ENCODE data around the gene NOTO. TPM values are rescaled to one million over a fixed set of nuclear protein-coding genes. Genes with fewer than 3 reads are reported as not detected.

The NOTO gene
- total RNA-seq, 1 experiment from 2014 or later, result not detected

GRCh38 chr2:73233932-73234832, 31.8 kb downstream of the NOTO start, which contains the start of gene CCT7:
Gene CCT7 (plus strand): TSS chr2:73234308. CDS start chr2:73234379, 71 bp downstream.
- DNase-seq (ENCODE audit: low read depth), result peak; percentile 93

GRCh38 chr2:73235315-73236028, 33.1 kb downstream of the NOTO start:
- DNase-seq (ENCODE audit: low read depth), result no peak

- no peak for DNase-seq (ENCODE audit: low read depth)
Observed at GRCh38 chr2:73237168-73237567, 34.8 kb downstream of the NOTO start.

- DNase-seq (ENCODE audit: low read depth), result no peak
Observed at GRCh38 chr2:73238149-73238548, 35.8 kb downstream of the NOTO start.

- DNase-seq (ENCODE audit: low read depth), result no peak
Observed at GRCh38 chr2:73238976-73239375, 36.6 kb downstream of the NOTO start.

- peak; percentile 35 for DNase-seq (ENCODE audit: low read depth)
Observed at GRCh38 chr2:73239776-73240175, 37.4 kb downstream of the NOTO start.

- peak; percentile 96 for DNase-seq (ENCODE audit: low read depth)
Observed at GRCh38 chr2:73243884-73244570, 41.7 kb downstream of the NOTO start.

- DNase-seq (ENCODE audit: low read depth), result no peak
Observed at GRCh38 chr2:73244580-73244979, 42.2 kb downstream of the NOTO start.

- DNase-seq (ENCODE audit: low read depth), result no peak
Observed at GRCh38 chr2:73246850-73247249, 44.5 kb downstream of the NOTO start.

GRCh38 chr2:73249636-73250035, 47.3 kb downstream of the NOTO start:
- no peak for DNase-seq (ENCODE audit: low read depth)

- DNase-seq (ENCODE audit: low read depth), result no peak
Observed at GRCh38 chr2:73250872-73251846, 48.8 kb downstream of the NOTO start.

GRCh38 chr2:73252238-73253027, 50.1 kb downstream of the NOTO start:
- DNase-seq (ENCODE audit: low read depth), result no peak

- DNase-seq (ENCODE audit: low read depth), result no peak
Observed at GRCh38 chr2:73253400-73253799, 51.0 kb downstream of the NOTO start.

- no peak for DNase-seq (ENCODE audit: low read depth)
Observed at GRCh38 chr2:73253901-73254300, 51.5 kb downstream of the NOTO start.

- DNase-seq (ENCODE audit: low read depth), result no peak
Observed at GRCh38 chr2:73254343-73255006, 52.1 kb downstream of the NOTO start.

- no peak for DNase-seq (ENCODE audit: low read depth)
Observed at GRCh38 chr2:73255007-73255644, 52.8 kb downstream of the NOTO start.

- no peak for DNase-seq (ENCODE audit: low read depth)
Observed at GRCh38 chr2:73255907-73256617, 53.7 kb downstream of the NOTO start.

GRCh38 chr2:73256618-73256922, 54.2 kb downstream of the NOTO start:
- DNase-seq (ENCODE audit: low read depth), result no peak

- DNase-seq (ENCODE audit: low read depth), result no peak
Observed at GRCh38 chr2:73257021-73257420, 54.6 kb downstream of the NOTO start.

Data from RPMI7951 (cell line).